GM23338 (cell line): ENCODE data around the gene PPAN. TPM values are rescaled to one million over a fixed set of nuclear protein-coding genes. Genes with fewer than 3 reads are reported as not detected.

Experiments used
- ATAC-seq: fragments of 200-7000 bp; cut with Tn5 transposase; 3 replicates; pipeline ENCODE4 v1.9.1; 2020
- DNase-seq: peaks from one replicate; pipeline ENCODE4 v3.0.0-alpha.2; 2015; ENCODE audit warnings: low spot score
- H2AFZ ChIP-seq: fragments of 200-600 bp; sonication (generic); 2 replicates; pipeline ENCODE4 v1.8.0; 2016; ENCODE audit warnings: antibody characterized with exemption, mild to moderate bottlenecking, moderate library complexity
- H3F3A ChIP-seq: fragments of 200-600 bp; sonication (generic); replicated peaks from 2 replicates; pipeline ENCODE4 v1.8.0; 2017; ENCODE audit warnings: antibody characterized with exemption, mixed run types, low read depth
- H3K27ac ChIP-seq: fragments of 200-600 bp; sonication (generic); 2 replicates; pipeline ENCODE4 v1.6.1; 2016; ENCODE audit warnings: low read depth
- H3K27me3 ChIP-seq: fragments of 200-600 bp; sonication (generic); 2 replicates; pipeline ENCODE4 v1.8.0; 2016; ENCODE audit warnings: mild to moderate bottlenecking, mixed run types, moderate library complexity; ENCODE audit not compliant: insufficient read depth
- H3K36me3 ChIP-seq: fragments of 200-600 bp; sonication (generic); 2 replicates; pipeline ENCODE4 v1.8.0; 2016; ENCODE audit warnings: mild to moderate bottlenecking; ENCODE audit not compliant: insufficient read depth
- H3K4me1 ChIP-seq: fragments of 200-600 bp; sonication (generic); 2 replicates; pipeline ENCODE4 v1.8.0; 2016; ENCODE audit warnings: mild to moderate bottlenecking, moderate library complexity; ENCODE audit not compliant: insufficient read depth
- H3K4me2 ChIP-seq: fragments of 200-600 bp; sonication (generic); 2 replicates; pipeline ENCODE4 v1.7.1; 2017; ENCODE audit warnings: mixed run types
- H3K4me3 ChIP-seq: fragments of 200-600 bp; sonication (generic); 2 replicates; pipeline ENCODE4 v1.6.1; 2016; ENCODE audit warnings: mixed run types
- H3K79me2 ChIP-seq: fragments of 200-600 bp; sonication (generic); replicated peaks from 2 replicates; pipeline ENCODE4 v1.8.0; 2017; ENCODE audit warnings: mild to moderate bottlenecking; ENCODE audit not compliant: insufficient read depth
- H3K9me2 ChIP-seq: fragments of 200-600 bp; sonication (generic); 2 replicates; pipeline ENCODE4 v1.8.0; 2017; ENCODE audit not compliant: insufficient read depth
- H4K20me1 ChIP-seq: fragments of 200-600 bp; sonication (generic); replicated peaks from 2 replicates; pipeline ENCODE4 v1.8.0; 2017; ENCODE audit warnings: mild to moderate bottlenecking; ENCODE audit not compliant: insufficient read depth
- H3K27ac Mint-ChIP-seq: 2 replicates; pipeline ENCODE4 v1.8.0; 2020; ENCODE audit warnings: inconsistent platforms, mild to moderate bottlenecking, moderate library complexity, mixed read lengths
- H3K27me3 Mint-ChIP-seq: 3 replicates; pipeline ENCODE4 v1.8.0; 2022; ENCODE audit warnings: low read depth, mild to moderate bottlenecking, moderate library complexity, mixed read lengths, inconsistent platforms; ENCODE audit not compliant: insufficient read depth, poor library complexity
- H3K36me3 Mint-ChIP-seq: 3 replicates; pipeline ENCODE4 v1.8.0; 2021; ENCODE audit warnings: low read depth, mild to moderate bottlenecking, inconsistent platforms, moderate library complexity, mixed read lengths
- H3K4me1 Mint-ChIP-seq: 3 replicates; pipeline ENCODE4 v1.8.0; 2020; ENCODE audit warnings: mild to moderate bottlenecking, inconsistent platforms, mixed read lengths
- H3K4me3 Mint-ChIP-seq: 3 replicates; pipeline ENCODE4 v1.8.0; 2021; ENCODE audit warnings: moderate library complexity, mild to moderate bottlenecking, inconsistent platforms, mixed read lengths
- H3K9me3 Mint-ChIP-seq: 3 replicates; pipeline ENCODE4 v1.8.0; 2020; ENCODE audit warnings: moderate library complexity, mild to moderate bottlenecking, inconsistent platforms, mixed read lengths
- CREB1 ChIP-seq: fragments of 250-450 bp; sonication (Bioruptor Pico); IDR thresholded peaks from 2 replicates; pipeline ENCODE4 v1.5.0; 2020; ENCODE audit warnings: low read depth, mild to moderate bottlenecking, moderate library complexity
- ETS1 ChIP-seq: IDR thresholded peaks from 2 replicates; pipeline ENCODE4 v1.6.1; 2016; ENCODE audit warnings: antibody characterized with exemption
- EZH2 ChIP-seq: fragments of 200-600 bp; sonication (generic); IDR thresholded peaks from one replicate; pipeline ENCODE4 v1.8.0; 2017; ENCODE audit warnings: antibody characterized with exemption, mild to moderate bottlenecking, low read depth; ENCODE audit not compliant: unreplicated experiment
- POLR2AphosphoS5 ChIP-seq: IDR thresholded peaks from 2 replicates; pipeline ENCODE4 v1.6.1; 2016; ENCODE audit warnings: antibody characterized with exemption, low read depth
- REST ChIP-seq: IDR thresholded peaks from one replicate; pipeline ENCODE4 v1.6.1; 2018; ENCODE audit warnings: antibody characterized with exemption; ENCODE audit not compliant: unreplicated experiment
- STAT1 ChIP-seq: IDR thresholded peaks from one replicate; pipeline ENCODE4 v1.6.1; 2016; ENCODE audit warnings: antibody characterized with exemption; ENCODE audit not compliant: unreplicated experiment
- ZNF114 ChIP-seq: fragments of 250-450 bp; sonication (Bioruptor Pico); IDR thresholded peaks from 2 replicates; pipeline ENCODE4 v1.5.0; 2020; ENCODE audit warnings: mild to moderate bottlenecking, moderate library complexity
- ZNF331 ChIP-seq: fragments of 250-450 bp; sonication (Bioruptor Pico); IDR thresholded peaks from 2 replicates; pipeline ENCODE4 v1.5.0; 2020; ENCODE audit warnings: low read depth, mild to moderate bottlenecking, moderate library complexity
- polyA plus RNA-seq: library from polyadenylated mRNA; unstranded; fragments of >200 nt; fragmentation: Nextera tagmentation; extraction: Ambion mirVana; gene quantifications from 2 replicates; pipeline ENCODE4 v1.2.1, GENCODE V29; 2016
- total RNA-seq: library from RNA; depleted of rRNA; stranded (reverse); fragments of >200 nt; shearing (Covaris generic); gene quantifications from 2 replicates; pipeline ENCODE4 v1.2.3, GENCODE V29; 2014
- TF ChIP-seq, protein P1 (sequence below), 2 experiments: fragments of 200-600 bp in 1 of 2; sonication (generic) in 1 of 2; conservative IDR thresholded peaks; 2 replicates each; pipeline versions ENCODE4 v1.5.1 to v1.6.1; 2016 to 2017; ENCODE audit warnings: antibody characterized with exemption in 2 of 2, low read depth in 2 of 2, mild to moderate bottlenecking in 2 of 2, moderate library complexity in 1 of 2

The PPAN gene
- total and polyA plus RNA-seq, 2 experiments from 2014 or later: 71.8 to 81.9 TPM

DNA sequence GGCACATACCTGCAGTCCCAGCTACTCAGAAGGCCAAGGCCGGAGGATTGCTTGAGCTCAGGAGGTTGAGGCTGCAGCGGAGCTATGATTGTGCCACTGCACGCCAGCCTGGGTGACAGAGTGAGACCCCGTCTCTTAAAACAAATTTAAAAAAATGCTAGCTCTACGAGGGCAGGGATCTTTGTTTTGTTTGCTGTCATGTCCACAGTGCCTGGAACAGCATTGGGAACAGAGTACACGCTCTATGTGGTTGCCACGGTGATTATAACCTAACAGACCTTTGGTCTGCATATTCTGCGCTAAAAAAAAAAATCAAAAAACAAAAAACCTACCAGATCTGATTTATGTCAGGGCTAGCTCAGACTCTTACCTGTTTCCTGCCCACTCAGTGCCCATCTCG is 22.3 kb upstream of the PPAN start:
- H3F3A ChIP-seq: no peaks in the 10 kb centered on the region
- no peak for ATAC-seq
- Mint-ChIP-seq H3K9me3 (no peaks in the 10 kb centered on the region), H3K4me1 (no peaks in the 10 kb centered on the region; the same call in 2 of the 3 replicates), H3K27me3 (peaks cover 12% of the 10 kb centered on the region), H3K27ac (no peak overlapping the region), H3K36me3 (no peaks in the 10 kb centered on the region), H3K4me3 (no peak overlapping the region; the same call in 2 of the 3 replicates)
- H4K20me1 ChIP-seq: peaks cover 8% of the 10 kb centered on the region; the same call in 1 of the 2 replicates
- no peaks in the 10 kb centered on the region for H3K9me2 ChIP-seq
- no peaks in the 10 kb centered on the region; the same call in 1 of the 2 replicates for H3K4me1 ChIP-seq
- no peaks in the 10 kb centered on the region for H3K36me3 ChIP-seq
- no peak overlapping the region for H2AFZ ChIP-seq
- DNase-seq: no peak
- H3K4me3 ChIP-seq: no peak overlapping the region
- H3K79me2 ChIP-seq: no peaks in the 10 kb centered on the region
- H3K27me3 ChIP-seq: no peaks in the 10 kb centered on the region
- no peak overlapping the region for H3K4me2 ChIP-seq
- TF ChIP-seq EZH2: no peak
- no peak for TF ChIP-seq ETS1
- TF ChIP-seq ZNF331 (CRISPR knock-in tag): no peak
- no peak for TF ChIP-seq REST
- H3K27ac ChIP-seq: no peak overlapping the region

- no peak for TF ChIP-seq STAT1
- no peak for TF ChIP-seq ETS1
- TF ChIP-seq POLR2AphosphoS5: no peak
- TF ChIP-seq ZNF114 (CRISPR knock-in tag): no peak
- no peak for TF ChIP-seq CREB1 (CRISPR knock-in tag)
- TF ChIP-seq REST: no peak
- TF ChIP-seq, protein P1, sequence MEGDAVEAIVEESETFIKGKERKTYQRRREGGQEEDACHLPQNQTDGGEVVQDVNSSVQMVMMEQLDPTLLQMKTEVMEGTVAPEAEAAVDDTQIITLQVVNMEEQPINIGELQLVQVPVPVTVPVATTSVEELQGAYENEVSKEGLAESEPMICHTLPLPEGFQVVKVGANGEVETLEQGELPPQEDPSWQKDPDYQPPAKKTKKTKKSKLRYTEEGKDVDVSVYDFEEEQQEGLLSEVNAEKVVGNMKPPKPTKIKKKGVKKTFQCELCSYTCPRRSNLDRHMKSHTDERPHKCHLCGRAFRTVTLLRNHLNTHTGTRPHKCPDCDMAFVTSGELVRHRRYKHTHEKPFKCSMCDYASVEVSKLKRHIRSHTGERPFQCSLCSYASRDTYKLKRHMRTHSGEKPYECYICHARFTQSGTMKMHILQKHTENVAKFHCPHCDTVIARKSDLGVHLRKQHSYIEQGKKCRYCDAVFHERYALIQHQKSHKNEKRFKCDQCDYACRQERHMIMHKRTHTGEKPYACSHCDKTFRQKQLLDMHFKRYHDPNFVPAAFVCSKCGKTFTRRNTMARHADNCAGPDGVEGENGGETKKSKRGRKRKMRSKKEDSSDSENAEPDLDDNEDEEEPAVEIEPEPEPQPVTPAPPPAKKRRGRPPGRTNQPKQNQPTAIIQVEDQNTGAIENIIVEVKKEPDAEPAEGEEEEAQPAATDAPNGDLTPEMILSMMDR (conservative IDR thresholded peaks at IDR 0.05; ENCODE audit: low read depth in 2 of 2): no peak
- H4K20me1 ChIP-seq: peaks cover 8% of the 10 kb centered on the region; the same call in 1 of the 2 replicates
- Mint-ChIP-seq H3K27ac (no peak overlapping the region), H3K36me3 (peaks cover under 1% of the 10 kb centered on the region), H3K4me1 (no peaks in the 10 kb centered on the region; the same call in 2 of the 3 replicates), H3K9me3 (no peaks in the 10 kb centered on the region), H3K27me3 (peaks cover 11% of the 10 kb centered on the region), H3K4me3 (peak overlapping the region; percentile 81; the same call in 1 of the 3 replicates)
- ATAC-seq: no peak
- H2AFZ ChIP-seq: no peak overlapping the region
- no peaks in the 10 kb centered on the region for H3K36me3 ChIP-seq
- H3F3A ChIP-seq: no peaks in the 10 kb centered on the region
- H3K79me2 ChIP-seq: no peaks in the 10 kb centered on the region
- no peak overlapping the region for H3K4me3 ChIP-seq
- no peak overlapping the region for H3K4me2 ChIP-seq
- H3K9me2 ChIP-seq: no peaks in the 10 kb centered on the region
- no peak overlapping the region for H3K27ac ChIP-seq
- no peaks in the 10 kb centered on the region for H3K27me3 ChIP-seq
- DNase-seq: no peak
- H3K4me1 ChIP-seq: no peaks in the 10 kb centered on the region; the same call in 1 of the 2 replicates
Measured at GRCh38 chr19:10084803-10085202, 21.4 kb upstream of the PPAN start.
